ENCODE results near the gene NOTCH3.

NOTCH3 gene

DNA sequence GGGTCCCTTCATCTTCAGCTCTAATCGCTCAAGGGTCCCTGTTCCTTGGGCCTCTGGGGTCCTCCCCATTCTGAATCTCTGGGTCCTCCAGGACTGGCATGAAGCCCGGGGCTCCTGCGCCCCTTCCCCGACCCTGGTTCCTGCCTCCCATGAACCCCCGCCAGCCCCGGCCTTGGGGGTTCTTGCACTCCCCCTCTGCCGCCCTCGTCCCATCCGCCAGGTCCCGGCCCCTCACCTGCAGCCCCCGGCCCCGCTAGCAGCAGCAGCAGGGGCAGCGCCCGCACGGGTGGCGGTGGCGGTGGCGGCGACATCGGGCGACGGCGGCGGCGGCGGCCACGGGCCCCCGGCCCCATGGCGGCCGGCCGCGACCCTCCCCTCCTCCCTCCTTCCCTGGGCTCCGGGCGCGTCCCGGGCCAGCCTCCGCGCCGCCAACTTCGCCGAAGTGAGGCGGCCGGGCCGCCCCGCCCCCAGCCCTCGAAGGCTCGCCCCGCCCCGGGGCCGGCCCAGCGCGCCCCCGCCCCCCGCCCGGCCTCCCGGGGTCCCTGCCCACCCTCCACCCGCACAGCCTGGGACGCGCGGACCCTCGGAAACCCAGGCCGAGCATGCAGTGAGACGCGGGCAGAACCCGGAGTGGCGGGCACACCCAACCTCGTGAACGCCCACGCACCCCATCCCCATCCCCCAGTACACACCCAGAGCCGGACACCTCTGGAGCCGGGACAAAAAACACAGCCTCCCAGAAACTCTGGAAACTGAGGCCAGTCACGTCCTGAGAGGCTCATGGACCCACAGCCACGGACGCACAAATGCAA is at the start of gene NOTCH3:
Gene NOTCH3 (minus strand): TSS at position 443 of the 812 bp plus-strand sequence. CDS start 90 bp downstream, at position 353.
- DNase-seq: no peak

DNA sequence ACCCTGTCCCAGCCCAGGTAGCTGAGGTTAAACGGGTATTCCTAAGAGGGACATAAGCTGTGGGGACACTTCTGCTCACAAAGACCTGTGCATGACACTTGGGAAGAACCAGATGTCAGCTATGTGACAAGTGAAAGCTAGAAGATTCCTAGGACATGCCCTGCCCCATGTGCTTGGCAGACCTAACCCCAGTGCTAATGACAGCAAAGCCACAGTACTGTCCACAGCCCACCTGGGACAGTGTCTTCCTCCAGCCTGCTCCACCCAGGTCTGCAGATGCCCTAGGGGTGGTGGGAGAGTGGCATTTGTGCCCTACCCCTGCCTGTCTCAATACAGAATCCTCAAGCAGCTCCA is 49.8 kb upstream of the NOTCH3 start:
- no peak for DNase-seq

DNA sequence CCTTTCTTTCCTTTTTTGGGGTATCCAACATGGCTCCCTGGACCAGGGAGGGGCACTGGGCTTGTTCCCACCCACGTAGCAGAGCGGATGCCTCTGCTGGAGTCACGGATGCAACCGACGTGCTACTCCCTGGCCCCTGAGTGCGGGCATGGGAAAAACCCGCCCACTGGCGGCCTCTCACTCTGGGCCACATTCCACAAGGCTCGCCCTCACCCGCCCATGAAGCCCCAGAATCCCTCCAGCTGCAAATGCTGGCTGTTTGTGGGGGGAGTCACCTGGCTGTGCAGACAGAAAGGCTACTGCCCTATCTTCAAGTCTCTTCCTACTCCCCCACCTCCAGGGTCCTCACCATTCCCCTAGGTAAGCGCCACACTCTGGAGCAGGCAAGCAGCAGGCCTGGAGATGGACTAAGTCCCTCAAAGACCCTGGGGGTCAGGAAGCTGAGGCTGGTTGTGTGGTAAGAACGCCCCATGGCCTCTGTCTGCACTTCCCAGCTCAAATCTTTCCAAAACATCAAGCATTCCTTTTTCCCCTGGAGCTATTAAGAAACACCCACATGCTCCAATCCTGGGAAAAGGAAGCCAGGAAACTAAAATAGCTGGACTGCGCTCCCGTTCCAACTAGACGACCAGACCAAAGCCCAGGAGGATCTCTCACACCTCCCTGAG is 49.3 kb upstream of the NOTCH3 start:
- DNase-seq: no peak

DNA sequence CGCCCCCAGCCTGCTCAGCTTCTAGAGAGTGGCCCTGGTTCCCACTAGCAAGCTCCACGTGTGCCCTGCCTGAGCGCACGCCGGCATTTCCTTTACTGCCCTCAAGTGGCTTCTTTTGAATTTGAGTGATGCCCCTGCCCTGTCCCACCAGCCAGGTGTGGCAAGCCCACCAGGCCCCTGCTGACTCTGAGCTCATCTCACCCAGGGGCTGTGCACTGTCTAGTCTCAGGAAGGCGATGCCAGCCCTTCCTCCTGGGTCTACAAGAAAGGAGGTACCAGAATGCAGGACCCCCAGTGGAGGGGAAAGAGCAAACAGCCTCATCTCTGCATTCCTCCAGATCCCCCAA is 48.7 kb upstream of the NOTCH3 start:
- DNase-seq: no peak

DNA sequence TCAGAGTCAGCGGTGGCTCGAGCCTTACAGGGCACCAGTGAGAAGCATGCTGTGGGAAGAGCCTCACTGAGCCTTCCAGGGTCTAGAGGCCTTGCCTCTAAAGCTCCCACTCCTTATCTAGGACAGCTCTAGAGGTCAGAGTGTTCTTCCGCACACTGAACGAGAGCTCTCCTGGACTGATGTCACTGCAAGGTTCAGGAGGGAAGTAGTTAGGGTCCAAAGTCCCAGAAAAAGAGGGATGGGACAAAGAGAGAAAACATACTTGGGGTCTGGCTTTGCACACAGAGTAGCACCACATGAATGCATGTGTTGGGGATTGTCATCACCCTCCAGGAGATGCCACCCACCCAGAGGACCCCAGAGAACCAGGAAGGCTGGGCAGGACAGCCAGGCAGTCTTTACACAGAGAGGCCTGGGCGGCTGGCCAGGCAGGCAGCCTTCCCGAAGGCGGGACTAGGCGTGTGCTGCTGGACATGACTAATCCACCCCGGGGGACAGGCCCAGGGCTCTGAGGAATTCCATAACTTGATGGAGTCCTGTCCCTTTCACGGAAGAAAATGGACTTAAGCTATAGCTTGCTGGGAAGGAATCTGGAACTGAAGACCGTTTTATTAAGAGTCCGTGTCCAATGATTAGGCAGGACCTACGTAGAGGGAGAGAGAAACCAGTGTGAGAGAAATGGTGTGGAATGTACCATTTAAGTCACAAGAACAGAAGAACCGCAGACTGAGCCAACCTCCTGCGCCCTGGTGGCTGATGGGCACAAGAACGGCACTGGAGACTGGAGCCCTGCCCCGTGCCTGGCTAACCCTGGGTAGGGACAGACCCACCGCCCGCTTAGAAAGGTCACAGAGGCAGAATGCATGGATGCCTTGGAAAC is 48.1 kb upstream of the NOTCH3 start:
- DNase-seq: no peak

DNA sequence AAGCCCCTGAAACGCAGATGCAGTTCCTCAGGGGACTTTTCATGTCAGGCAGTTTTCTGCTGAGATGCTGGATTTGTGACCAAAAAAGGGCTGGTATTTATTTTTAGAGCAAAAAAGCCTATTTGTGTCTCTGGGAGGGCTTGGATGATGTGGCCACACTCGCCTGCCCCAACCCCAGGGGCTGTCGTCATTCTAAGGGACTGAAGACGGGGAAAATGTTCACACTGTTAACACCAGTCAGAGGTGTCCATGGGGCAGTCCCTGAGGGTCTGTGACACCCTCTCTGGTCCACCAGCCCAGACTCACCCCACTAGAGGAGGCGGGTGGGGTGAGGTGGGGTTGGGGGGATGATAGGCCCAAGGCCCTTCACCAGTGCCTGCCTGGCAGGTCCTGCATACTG is 47.3 kb upstream of the NOTCH3 start:
- DNase-seq: no peak

DNA sequence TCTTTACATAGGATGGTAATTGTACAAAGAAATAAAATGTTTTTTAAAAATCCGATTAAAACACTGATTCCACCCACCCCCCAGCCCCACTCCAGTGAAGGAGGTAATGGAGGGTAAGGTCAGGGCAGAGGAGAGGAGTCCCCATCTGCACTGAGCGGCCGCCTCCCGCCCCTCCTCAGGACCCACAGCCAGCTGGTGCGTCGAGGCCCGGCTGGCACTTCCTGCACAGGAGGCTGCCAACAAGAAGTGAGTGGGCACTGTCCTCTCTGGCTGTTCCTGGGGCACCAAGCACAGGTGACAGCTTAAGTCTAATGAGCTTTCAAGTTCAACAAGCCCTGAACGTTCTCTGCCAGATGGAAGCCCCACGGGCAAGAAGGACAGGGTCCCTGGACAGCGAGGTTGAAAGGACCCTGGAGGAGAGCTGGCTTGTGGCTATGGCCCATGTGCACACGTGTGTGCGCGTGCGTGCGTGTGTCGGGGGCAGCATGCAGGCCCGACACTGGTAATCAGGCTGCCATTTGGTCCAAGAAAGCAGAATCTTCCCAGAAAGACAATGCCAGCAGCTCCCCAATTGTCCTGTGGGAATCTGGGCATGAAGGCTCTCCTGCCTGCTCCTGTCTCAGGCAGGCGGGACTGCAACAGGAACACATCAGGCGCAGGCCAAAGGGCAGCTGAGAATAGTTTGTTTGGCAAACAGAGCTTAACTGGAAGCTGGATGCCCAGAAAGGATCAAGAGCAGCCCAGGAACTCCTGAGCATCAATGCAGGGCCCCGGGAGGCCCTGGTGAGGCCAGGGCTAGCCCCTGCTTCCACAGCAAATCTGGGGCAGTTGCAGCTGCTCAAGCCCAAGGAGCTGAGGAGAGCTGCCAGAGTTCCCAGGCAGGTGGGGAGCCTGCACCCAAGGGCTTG is 46.6 kb upstream of the NOTCH3 start:
- no peak for DNase-seq

DNA sequence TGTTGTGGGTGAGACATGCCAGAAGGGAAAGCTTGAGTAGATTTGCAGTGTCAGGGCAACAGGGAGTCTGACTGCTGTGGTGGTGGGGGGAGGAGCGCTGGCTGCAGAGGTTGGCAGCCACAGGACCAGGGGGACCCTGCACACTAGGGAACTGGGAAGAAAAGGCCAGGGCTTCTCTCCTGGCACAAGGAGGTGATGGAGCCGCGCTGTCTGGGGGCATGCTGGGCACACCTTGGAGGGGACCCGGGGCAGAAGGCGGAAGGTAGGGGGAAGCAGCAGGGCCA is 45.3 kb upstream of the NOTCH3 start:
- DNase-seq: no peak

DNA sequence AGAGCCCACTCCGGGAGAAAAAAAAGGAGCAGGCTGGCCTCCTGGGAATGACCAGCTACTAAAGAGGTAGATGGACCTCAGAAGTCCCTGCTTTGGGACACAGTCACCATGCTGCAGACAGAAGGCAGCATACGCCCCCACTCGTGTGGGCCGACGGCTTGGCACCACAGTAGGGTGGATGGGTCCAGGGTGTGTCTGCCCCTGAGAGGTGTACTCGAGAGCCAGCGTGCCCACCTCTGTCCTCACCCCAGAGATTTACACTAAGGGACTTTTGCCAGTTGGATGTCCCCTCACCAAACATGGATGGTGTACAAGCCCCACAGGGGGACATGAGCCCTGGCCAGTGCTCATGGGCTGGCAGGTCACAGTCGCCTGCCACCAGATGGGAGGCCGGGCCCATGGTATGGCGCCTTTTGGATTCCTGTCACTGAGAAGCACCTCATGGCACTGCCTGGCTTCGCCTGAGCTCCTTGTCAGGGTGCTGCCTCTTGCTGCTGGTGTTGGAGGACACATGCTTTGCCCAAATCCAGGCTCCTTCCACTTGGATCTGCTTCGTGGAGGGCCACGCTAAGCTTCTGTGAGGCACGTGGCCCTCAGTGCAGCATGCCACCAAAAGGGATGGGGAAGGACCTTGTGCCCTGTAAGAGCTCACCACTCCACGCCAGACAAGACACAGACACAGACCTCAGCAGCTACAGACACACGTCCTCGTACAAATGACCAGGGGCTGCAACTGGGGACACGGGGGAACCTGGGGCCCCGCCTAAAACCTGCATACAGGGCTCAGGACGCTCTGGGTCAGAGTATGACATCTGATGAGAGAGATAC is 44.8 kb upstream of the NOTCH3 start:
- no peak for DNase-seq

DNA sequence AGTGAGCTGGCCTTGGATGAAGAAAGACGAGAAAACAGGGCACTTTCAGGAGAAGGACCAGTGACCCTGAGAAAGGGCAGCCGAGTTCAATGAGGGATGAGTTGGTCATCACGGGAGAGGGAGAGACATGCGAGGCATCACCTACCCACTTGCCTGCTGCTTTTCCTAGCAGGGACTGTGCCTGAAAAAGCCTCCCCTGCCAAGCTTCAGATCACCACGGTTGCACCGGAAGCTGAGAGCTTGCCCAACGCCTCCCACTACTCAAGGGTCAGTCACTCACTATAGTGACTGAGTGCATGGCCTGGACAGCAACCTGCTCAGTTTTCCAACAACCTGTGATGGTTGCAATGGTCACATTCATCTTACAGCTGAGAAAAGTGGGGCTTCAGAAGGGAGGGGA is 44.0 kb upstream of the NOTCH3 start:
- DNase-seq: no peak

DNA sequence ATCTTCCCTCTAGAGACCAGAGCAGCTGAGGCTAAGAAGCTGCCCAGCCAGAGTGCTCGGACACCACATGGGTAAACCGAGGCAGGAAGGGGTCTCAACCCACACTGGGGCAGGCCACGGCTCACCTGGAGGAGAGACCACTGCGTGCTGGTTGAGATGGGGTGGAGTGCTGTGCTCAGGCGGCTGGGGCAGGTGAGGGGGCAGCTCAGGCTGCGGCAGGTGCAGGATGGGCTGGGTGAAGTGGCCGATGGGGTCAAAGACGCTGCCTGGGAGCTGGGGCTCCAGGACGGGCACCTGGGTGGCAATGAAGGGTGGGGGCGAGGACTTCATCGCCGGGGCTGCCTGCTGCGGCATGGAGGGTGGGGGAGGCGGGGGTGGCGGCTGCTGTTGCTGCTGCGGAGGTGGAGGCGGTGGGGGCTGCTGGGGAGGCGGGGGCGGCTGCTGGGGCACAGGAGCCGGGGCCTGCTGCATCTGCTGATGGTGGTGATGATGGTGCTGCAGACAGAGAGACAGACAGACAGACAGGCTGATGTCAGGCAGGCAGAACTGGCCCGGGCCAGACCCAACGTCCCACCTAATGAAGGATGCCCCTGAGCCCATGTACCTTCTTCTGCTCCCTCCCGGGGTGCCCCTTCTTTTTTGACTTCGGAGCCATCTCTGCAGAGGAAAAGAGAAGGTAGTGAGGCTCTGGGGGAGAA is 43.5 kb upstream of the NOTCH3 start:
- no peak for DNase-seq

DNA sequence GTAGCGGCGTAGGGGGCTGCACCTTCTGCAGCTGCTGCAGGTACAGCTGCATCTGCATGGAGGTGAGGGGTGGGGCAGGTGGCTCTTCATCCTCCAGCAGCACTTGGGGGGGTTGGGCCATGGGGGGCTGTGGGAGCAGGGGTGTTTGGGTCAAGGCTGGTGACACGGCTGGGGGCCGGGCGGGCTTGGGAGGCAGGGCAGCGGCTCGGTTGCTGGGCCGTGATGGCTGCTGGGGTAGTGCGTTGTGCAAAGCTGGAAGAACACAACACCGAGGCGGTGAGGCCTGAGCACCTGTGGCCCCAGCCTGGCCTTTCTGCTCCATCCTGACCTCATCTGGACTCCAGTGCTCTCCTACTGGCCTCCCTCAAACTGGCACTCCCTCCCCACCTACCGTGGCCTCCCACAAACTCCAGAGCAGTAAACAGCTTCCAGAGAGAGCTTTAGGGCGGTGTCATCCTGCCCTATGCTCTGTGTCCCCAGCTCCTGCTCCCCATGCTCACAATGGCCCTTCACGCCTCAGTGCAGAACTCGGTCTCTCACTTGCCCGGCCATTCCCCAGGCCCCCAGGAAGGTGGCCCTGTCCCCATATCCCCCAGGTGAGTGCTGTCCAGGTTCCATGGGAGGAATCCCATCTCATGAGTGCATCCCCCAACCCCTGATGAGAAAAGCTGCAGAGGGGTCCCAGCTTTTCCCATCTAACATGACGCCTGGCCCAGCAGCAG is 42.6 kb upstream of the NOTCH3 start:
- DNase-seq: no peak

DNA sequence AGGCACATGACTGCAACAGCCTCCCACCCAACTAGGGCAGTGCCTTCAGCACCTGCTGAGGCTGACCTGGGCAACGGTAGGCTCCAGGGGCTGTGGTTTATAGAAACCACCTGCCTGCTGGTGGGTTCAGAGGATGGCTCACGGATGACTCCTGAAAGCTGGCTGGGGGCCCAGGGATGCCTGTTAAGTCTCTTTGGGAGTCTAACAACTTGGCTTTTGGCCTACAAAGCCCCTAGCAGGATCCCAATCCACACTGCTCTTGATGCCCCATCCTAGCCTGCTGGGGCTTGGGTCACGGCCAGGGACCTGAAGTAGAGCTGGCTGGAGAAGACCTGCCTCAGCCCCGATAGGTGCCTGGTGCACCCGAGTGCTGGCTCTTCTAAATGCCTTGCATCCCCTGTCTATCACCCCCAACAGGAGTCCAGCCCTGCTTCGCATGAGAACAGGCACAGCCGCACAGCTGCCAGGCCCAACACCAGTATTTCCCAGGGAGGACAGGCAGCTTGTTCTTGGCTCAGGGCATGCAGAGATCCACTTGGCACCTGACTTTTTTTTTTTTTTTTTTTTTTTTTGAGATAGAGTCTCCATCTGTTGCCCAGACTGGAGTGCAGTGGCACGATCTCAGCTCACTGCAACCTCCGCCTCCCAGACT is 40.6 kb upstream of the NOTCH3 start:
- DNase-seq: no peak

DNA sequence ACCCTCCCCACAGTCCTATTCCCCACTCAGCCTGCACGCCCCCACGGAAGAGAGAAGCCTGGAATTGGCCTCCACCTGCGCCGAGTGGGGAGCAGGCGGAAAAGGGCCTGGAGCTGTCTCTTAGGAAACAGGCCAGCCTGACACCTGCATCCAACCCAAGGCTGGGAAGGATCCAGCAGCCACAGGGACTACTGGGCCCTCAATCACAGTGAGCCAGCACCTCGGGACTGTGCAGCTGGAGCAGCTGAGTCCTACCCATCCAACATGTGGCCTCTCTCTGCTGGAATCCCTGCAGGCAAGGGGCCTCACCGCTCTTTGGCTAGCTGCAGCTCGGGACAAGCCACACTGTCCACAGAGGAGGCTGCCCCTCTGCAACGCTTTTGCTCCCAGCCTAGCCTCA is 39.7 kb upstream of the NOTCH3 start:
- DNase-seq: no peak

DNA sequence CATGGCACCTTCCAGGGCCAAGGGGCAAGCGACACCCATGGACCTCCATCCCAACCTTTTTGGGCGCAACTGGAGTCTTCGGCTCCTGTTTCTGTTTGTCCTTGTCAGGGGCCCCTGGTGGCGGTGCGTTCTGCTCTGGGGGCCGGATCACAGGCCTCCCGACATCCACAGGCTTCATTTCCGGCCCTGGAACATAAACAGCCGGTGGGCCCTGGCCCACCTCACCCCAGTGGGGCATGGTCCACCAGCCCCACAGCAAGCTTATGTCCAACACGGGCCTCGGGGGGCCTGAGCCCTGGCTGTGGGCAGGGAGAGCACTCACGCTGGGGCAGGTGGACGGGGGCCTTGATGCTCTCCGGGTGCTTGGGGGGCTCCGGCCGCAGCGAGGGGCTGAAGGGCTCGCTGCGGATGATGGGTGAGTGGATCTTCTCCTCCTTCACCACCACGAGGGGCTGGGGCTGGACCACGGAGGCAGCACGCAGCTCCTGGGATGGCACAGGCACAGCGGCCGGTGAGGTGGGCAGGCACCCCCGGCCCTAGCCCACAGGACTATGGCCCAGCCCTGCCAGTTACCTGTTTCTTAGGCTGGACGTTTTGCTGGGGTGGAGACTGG is 38.6 kb upstream of the NOTCH3 start:
- DNase-seq: no peak

DNA sequence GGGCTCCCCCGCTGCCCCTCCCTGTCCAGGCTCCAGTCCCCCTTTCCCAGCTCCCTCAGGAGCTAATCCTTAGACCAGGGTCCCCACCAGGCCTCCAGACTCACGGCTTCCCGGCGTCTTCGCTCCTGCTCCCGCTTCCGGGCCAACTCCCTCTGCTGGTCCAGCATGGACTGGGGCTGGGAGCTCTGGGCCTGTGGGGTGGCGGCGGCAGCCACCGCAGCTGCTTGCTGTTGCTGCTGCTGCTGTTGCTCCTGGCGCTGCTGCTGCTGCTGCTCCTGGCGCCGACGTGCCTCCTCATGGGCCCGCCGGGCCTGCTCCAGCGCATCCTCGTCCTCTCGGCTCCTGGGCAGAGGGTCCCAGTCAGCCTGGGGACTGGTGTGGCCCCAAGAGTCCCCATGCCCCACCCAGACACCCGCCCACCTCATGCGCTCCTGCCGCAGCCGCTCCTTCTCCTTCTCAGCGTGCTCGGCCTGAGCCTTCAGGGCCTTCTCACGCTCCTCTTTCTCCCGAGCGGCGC is 37.9 kb upstream of the NOTCH3 start:
- DNase-seq: no peak

DNA sequence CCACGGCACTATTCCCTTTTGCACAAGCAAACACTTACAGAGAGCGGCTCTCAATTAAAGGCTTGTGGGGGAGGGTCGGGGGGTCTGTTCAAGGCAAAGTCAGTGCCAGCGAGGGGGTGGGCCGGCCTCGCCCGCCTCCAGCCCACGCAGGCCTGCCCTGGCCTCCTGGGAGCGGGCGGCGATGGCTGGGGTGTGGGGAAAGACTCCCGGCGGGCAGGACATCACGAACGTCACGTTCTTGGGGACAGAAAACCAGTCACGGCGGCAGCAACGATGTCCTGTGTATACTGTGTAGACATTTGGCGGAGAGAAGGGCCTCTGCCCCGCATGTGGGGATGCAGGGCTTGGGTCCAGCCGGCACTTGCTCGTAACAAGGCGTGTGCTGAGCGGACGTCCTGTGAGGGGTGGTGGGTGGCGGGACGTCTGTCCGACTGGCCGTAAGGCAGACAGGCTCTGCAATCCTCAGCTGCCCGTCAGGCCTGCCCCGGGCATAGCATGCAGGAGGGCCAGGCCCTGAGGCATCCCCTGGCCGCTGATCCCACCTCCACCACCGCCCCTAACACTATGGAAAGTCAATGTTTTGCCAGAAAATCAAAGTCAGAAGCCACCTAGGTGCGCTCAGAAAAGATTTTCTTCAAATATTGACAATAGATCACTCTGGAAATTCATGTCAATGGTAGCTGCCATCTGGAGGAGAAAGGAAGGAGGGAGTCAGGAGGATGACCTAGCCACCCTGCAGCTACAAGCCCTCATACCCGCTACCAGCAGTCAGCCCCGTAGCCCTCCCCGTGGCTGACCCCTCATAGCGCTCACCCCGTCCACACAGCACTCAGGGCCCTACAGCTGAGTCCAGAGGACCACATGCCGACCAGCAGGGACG is 37.2 kb upstream of the NOTCH3 start:
- DNase-seq: no peak

DNA sequence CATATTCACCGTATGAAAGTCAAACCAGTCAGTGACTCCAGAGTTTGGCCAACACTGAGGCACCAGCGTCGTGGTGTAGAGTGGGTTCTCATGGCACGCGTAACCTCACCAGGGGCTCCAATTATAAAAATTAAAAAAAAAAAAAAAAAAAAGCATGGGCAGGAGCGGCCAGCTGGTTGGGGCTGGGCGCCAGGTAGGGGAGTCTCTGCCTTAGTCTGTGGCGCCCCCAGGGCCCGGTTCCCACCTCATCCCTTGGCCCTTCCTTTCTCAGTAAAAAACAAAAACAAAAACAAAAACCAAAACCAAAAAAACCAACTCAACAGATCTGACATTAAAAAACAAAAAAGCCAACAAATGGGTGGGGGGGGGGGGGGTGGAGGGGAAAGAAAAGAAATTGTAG is 36.1 kb upstream of the NOTCH3 start:
- DNase-seq: no peak
